Aorta (tissue), 5 donors: ENCODE measurements around the gene TGM6. TPM values are rescaled to one million over a fixed set of nuclear protein-coding genes. Genes with fewer than 3 reads are reported as not detected.

Experiments
- ATAC-seq: fragments of 200-7000 bp; cut with Tn5 transposase; one replicate; pipeline ENCODE4 v1.9.1; 2022; ENCODE audit warnings: moderate library complexity; ENCODE audit not compliant: low FRiP score
- DNase-seq, 2 donors: peaks; one replicate each; pipeline ENCODE4 v3.0.0-alpha.2; 2020
- H3K27ac ChIP-seq, 2 donors: one replicate each; pipeline ENCODE4 v1.5.1; 2013; ENCODE audit warnings: low read length in 2 of 2, mild to moderate bottlenecking in 2 of 2, moderate library complexity in 2 of 2, control low read depth in 1 of 2, inconsistent platforms in 1 of 2, low read depth in 1 of 2
- H3K27me3 ChIP-seq, 2 donors: one replicate each; pipeline ENCODE4 v1.6.1; 2013; ENCODE audit warnings: control low read depth in 1 of 2, low read length in 1 of 2, mild to moderate bottlenecking in 1 of 2, moderate library complexity in 1 of 2; ENCODE audit not compliant: insufficient read depth in 2 of 2, control insufficient read depth in 1 of 2
- H3K36me3 ChIP-seq, 2 donors: one replicate each; pipeline ENCODE4 v1.6.1; 2013; ENCODE audit warnings: control low read depth in 1 of 2, low read length in 1 of 2, mild to moderate bottlenecking in 1 of 2; ENCODE audit not compliant: insufficient read depth in 2 of 2, control insufficient read depth in 1 of 2
- H3K4me1 ChIP-seq, 2 donors: one replicate each; pipeline ENCODE4 v1.6.1; 2013; ENCODE audit warnings: low read length in 2 of 2, control low read depth in 1 of 2, mild to moderate bottlenecking in 1 of 2, moderate library complexity in 1 of 2; ENCODE audit not compliant: insufficient read depth in 2 of 2, control insufficient read depth in 1 of 2
- H3K4me3 ChIP-seq, 2 donors: one replicate each; pipeline ENCODE4 v1.5.1; 2013; ENCODE audit warnings: low read length in 2 of 2, control low read depth in 1 of 2, mild to moderate bottlenecking in 1 of 2
- H3K9me3 ChIP-seq: one replicate; pipeline ENCODE4 v1.6.1; 2013; ENCODE audit warnings: mild to moderate bottlenecking, low read length; ENCODE audit not compliant: control insufficient read depth
- WGBS, 2 donors: extraction: QIAGEN DNeasy Blood & Tissue Kit; methylation state at CpG; one replicate each; pipeline ENCODE4 v1.1.7; 2013; 5-methylcytosine and 5-hydroxymethylcytosine counted together
- intact Hi-C, 2 donors: fragments of 100-400 bp; cut with DNase I; formaldehyde crosslinking; loops; one replicate each; pipeline versions ENCODE4 v1.14.2 to v1.15.0; 2022
- polyA plus RNA-seq, 2 donors: library from polyadenylated mRNA; stranded (reverse); fragments of 200-250 nt; gene quantifications; one replicate each; pipeline ENCODE4 v1.2.3, GENCODE V29; 2013
- total RNA-seq, 2 donors: library from RNA; stranded (reverse); fragmentation: NEBNext Ultra II Directional; extraction: Animal tissue kit (Norgen Biotek cat#: 25700); gene quantifications; one replicate each; pipeline ENCODE4 v1.2.1, GENCODE V29; 2021
- donor health status: healthy with polysubstance abuse.
- donor health status: Bipolar disorder and iron deficiency.
- donor health status: DM: no; HTN: no; CAD: no.
- donor health status: DM: no; HTN: no; CAD: no.
- donor health status: DM: yes; HTN: yes; CAD: no.

Gene TGM6
- total and polyA plus RNA-seq, 4 donors, result not detected

GRCh38 chr20:2408111-2408510 lies 27.4 kb downstream of the TGM6 start:
- H3K4me1 ChIP-seq, result no peaks in the 10 kb centered on the region
- no peak overlapping the region for H3K27ac ChIP-seq
- H3K36me3 ChIP-seq, result no peaks in the 10 kb centered on the region
- WGBS, 2 donors, result 97 to 98% methylated on average over 1 of the region's 1 CpG
- peaks cover 12% of the 10 kb centered on the region for H3K9me3 ChIP-seq
- intact Hi-C loops, result no loop called here
- H3K27me3 ChIP-seq, result no peaks in the 10 kb centered on the region
- ATAC-seq, result no peak
- DNase-seq, result no peak
- no peak overlapping the region for H3K4me3 ChIP-seq

DNA sequence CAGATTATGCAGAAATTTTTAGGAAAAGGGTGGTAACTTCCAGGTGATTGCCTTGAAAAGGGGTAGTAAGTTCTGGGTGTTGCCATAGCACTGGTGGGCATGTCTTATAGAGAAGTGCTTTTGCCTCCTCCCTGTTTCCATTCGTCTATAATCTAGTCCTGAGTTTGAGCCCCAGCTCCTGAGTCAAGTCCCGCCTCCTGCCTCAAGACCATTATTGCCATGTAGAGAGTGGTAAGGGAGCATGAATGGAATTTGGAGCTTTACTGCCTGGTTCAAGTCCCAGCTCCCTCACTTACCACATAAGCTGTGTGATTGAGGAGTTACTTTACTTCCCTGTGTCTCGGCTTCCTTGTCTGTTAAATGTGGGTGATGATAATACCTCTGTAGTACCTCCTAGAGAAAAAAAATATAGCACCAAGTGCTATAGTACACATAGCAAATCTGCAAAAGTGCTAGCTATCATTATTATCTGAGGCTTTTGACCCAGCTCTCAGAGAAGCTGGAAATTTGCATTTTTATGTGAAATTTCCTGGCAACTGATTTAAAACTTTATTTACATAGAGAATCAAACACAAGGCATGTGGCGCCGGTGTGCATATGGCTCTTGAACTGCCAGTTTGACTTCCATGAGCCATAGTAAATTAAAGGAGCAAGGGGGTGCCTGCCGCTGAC lies 36.0 kb downstream of the TGM6 start:
- 73 to 74% methylated on average over 6 of the region's 6 CpGs for WGBS, 2 donors
- Histone ChIP-seq H3K27ac (no peak overlapping the region), H3K9me3 (peaks cover 1% of the 10 kb centered on the region), H3K4me1 (no peaks in the 10 kb centered on the region), H3K4me3 (no peak overlapping the region), H3K27me3 (no peaks in the 10 kb centered on the region), H3K36me3 (no peaks in the 10 kb centered on the region)
- DNase-seq, result no peak
- intact Hi-C loops, result no loop called here
- ATAC-seq, result no peak

DNA sequence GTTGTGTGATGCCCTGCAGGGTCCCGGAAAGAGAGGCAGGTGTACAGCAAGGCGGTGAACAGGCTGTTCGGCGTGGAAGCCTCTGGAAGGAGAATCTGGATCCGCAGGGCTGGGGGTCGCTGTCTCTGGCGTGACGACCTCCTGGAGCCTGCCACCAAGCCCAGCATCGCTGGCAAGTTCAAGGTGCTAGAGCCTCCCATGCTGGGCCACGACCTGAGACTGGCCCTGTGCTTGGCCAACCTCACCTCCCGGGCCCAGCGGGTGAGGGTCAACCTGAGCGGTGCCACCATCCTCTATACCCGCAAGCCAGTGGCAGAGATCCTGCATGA lies 36.5 kb downstream of the TGM6 start:
- intact Hi-C loops, result no loop called here
- no peak overlapping the region for H3K27ac ChIP-seq
- whole genome bisulfite sequencing, 2 donors, result 84 to 89% methylated on average over 14 of the region's 14 CpGs
- ATAC-seq (no peak), DNase-seq (no peak)
- H3K9me3 ChIP-seq, result peaks cover 1% of the 10 kb centered on the region
- H3K27me3 ChIP-seq, result no peaks in the 10 kb centered on the region
- no peaks in the 10 kb centered on the region for H3K4me1 ChIP-seq
- H3K4me3 ChIP-seq, result no peak overlapping the region
- H3K36me3 ChIP-seq, result no peaks in the 10 kb centered on the region

DNA sequence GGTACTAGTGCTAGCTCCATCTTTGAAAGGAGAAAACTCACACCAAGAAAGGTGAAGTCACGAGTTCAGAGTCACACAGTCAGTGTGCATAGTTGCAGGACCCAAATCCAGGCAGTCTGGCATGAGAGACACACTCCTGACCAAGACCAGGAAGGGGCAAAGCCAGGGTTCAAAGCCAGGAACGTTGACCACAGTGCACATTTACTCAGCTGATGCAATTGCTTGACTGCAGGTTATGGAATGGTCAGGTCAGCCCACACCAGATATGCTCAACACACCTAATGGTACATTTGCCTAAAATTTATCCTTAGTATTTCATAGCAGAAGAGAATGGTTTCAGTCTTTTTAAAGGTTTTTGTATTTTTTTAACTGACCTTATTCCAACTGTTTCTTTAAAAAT lies 37.7 kb downstream of the TGM6 start:
- no peak for DNase-seq
- intact Hi-C loops, result no loop called here
- H3K27me3 ChIP-seq, result no peaks in the 10 kb centered on the region
- no peak for ATAC-seq
- no peaks in the 10 kb centered on the region for H3K36me3 ChIP-seq
- H3K9me3 ChIP-seq, result peaks cover 1% of the 10 kb centered on the region
- H3K4me3 ChIP-seq, result no peak overlapping the region
- 45 to 59% methylated on average over 2 of the region's 2 CpGs for WGBS, 2 donors
- no peak overlapping the region for H3K27ac ChIP-seq
- H3K4me1 ChIP-seq, result no peaks in the 10 kb centered on the region

- H3K27me3 ChIP-seq, result no peaks in the 10 kb centered on the region
- no peaks in the 10 kb centered on the region for H3K4me1 ChIP-seq
- WGBS, 2 donors, result 60 to 68% methylated on average over 1 of the region's 1 CpG
- intact Hi-C loops, result no loop called here
- no peaks in the 10 kb centered on the region for H3K9me3 ChIP-seq
- no peak for DNase-seq
- no peak overlapping the region for H3K4me3 ChIP-seq
- ATAC-seq, result no peak
- H3K36me3 ChIP-seq, result no peaks in the 10 kb centered on the region
- no peak overlapping the region for H3K27ac ChIP-seq
Observed at GRCh38 chr20:2420510-2420909, 39.8 kb downstream of the TGM6 start.

GRCh38 chr20:2421247-2421646 lies 40.5 kb downstream of the TGM6 start:
- Histone ChIP-seq H3K4me3 (no peak overlapping the region), H3K9me3 (no peaks in the 10 kb centered on the region), H3K27ac (no peak overlapping the region), H3K36me3 (no peaks in the 10 kb centered on the region), H3K27me3 (no peaks in the 10 kb centered on the region), H3K4me1 (no peaks in the 10 kb centered on the region)
- intact Hi-C loops, result no loop called here
- no peak for ATAC-seq
- 82 to 87% methylated on average over 5 of the region's 5 CpGs for WGBS, 2 donors
- DNase-seq, result no peak

DNA sequence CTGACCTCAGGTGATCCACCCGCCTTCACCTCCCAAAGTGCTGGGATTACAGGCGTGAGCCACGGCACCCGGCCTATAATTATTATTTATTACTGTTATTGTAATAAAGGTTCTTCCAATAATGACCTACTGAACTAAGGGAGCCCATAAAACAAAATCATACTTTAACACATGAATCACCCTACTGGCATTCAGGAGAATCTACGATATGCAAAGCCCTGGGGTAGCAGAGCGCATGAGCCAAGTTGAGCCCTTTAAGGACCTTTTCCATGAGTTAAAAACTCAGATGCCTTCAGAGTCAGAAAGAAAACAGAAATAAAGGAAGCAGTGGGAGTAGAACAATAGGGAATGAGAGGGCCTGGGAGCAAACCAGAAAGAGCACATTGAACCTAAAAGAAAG lies 48.4 kb downstream of the TGM6 start:
- Histone ChIP-seq H3K9me3 (no peaks in the 10 kb centered on the region), H3K4me1 (no peaks in the 10 kb centered on the region), H3K27me3 (no peaks in the 10 kb centered on the region), H3K4me3 (no peak overlapping the region), H3K27ac (no peak overlapping the region), H3K36me3 (no peaks in the 10 kb centered on the region)
- no peak for ATAC-seq
- 60 to 63% methylated on average over 6 of the region's 6 CpGs for WGBS, 2 donors
- DNase-seq, result no peak
- intact Hi-C loops, result no loop called here

- Histone ChIP-seq H3K27me3 (no peaks in the 10 kb centered on the region), H3K9me3 (no peaks in the 10 kb centered on the region)
- WGBS, 2 donors, result 73 to 77% methylated on average over 4 of the region's 4 CpGs
Observed at GRCh38 chr20:2430538-2430937, 49.8 kb downstream of the TGM6 start.

GRCh38 chr20:2431185-2431584 lies 50.5 kb downstream of the TGM6 start:
- Histone ChIP-seq H3K4me1 (no peaks in the 10 kb centered on the region), H3K27ac (no peak overlapping the region), H3K27me3 (no peaks in the 10 kb centered on the region), H3K36me3 (no peaks in the 10 kb centered on the region), H3K4me3 (no peak overlapping the region), H3K9me3 (no peaks in the 10 kb centered on the region)
- no peak for ATAC-seq
- 33 to 41% methylated on average over 1 of the region's 1 CpG for WGBS, 2 donors
- no peak for DNase-seq
- intact Hi-C loops, result no loop called here

More at GRCh38 chr20:2430538-2430937, 49.8 kb downstream of the TGM6 start:
- intact Hi-C loops, result no loop called here
- no peaks in the 10 kb centered on the region for H3K4me1 ChIP-seq
- ATAC-seq, result no peak
- H3K36me3 ChIP-seq, result no peaks in the 10 kb centered on the region
- H3K4me3 ChIP-seq, result no peak overlapping the region
- DNase-seq, result no peak
- H3K27ac ChIP-seq, result no peak overlapping the region
